SK-N-SH treated with all-trans-retinoic acid at 6 μM for 48 hours (cell line): ENCODE data around the gene PIK3R5.

Source experiments
- ARNTL ChIP-seq: fragments of 450-650 bp; formaldehyde crosslinking; IDR thresholded peaks from 2 replicates; pipeline ENCODE4 v1.5.0; 2020; ENCODE audit warnings: low read depth, mild to moderate bottlenecking, moderate library complexity, borderline replicate concordance
- GLIS3 ChIP-seq: fragments of 250-450 bp; sonication (Bioruptor Pico); IDR thresholded peaks from 2 replicates; pipeline ENCODE4 v1.5.0; 2020; ENCODE audit warnings: mild to moderate bottlenecking, moderate library complexity
- PPARA ChIP-seq: fragments of 250-450 bp; sonication (Bioruptor Pico); IDR thresholded peaks from 2 replicates; pipeline ENCODE4 v1.5.0; 2020; ENCODE audit warnings: mild to moderate bottlenecking, borderline replicate concordance
- RARB ChIP-seq: fragments of 250-450 bp; sonication (Bioruptor Pico); IDR thresholded peaks from 2 replicates; pipeline ENCODE4 v1.8.0; 2021; ENCODE audit warnings: mild to moderate bottlenecking, moderate library complexity
- TCF4 ChIP-seq: fragments of 250-450 bp; sonication (Bioruptor Pico); IDR thresholded peaks from 2 replicates; pipeline ENCODE4 v1.8.0; 2021; ENCODE audit warnings: mild to moderate bottlenecking, moderate library complexity, borderline replicate concordance
- TOX ChIP-seq: fragments of 250-450 bp; sonication (Bioruptor Pico); IDR thresholded peaks from 2 replicates; pipeline ENCODE4 v1.8.0; 2021; ENCODE audit warnings: mild to moderate bottlenecking, moderate library complexity, borderline replicate concordance
- ZFP30 ChIP-seq: fragments of 450-650 bp; formaldehyde crosslinking; IDR thresholded peaks from 2 replicates; pipeline ENCODE4 v1.5.0; 2022; ENCODE audit warnings: mild to moderate bottlenecking, moderate library complexity
- ZNF8 ChIP-seq: fragments of 450-650 bp; formaldehyde crosslinking; IDR thresholded peaks from 2 replicates; pipeline ENCODE4 v1.5.0; 2020; ENCODE audit warnings: mild to moderate bottlenecking, moderate library complexity
- TF ChIP-seq, protein P1 (sequence below): fragments of 250-450 bp; sonication (Bioruptor Pico); IDR thresholded peaks from 2 replicates; pipeline ENCODE4 v1.5.1; 2021; ENCODE audit warnings: mild to moderate bottlenecking, moderate library complexity
- TF ChIP-seq, protein P2 (sequence below): fragments of 250-450 bp; sonication (Bioruptor Pico); IDR thresholded peaks from 2 replicates; pipeline ENCODE4 v1.8.0; 2020; ENCODE audit warnings: mild to moderate bottlenecking, moderate library complexity, borderline replicate concordance
- TF ChIP-seq, protein P3 (sequence below): fragments of 250-450 bp; sonication (Bioruptor Pico); IDR thresholded peaks from 2 replicates; pipeline ENCODE4 v1.5.0; 2020; ENCODE audit warnings: mild to moderate bottlenecking, moderate library complexity
- TF ChIP-seq, protein P4 (sequence below): fragments of 250-450 bp; sonication (Bioruptor Pico); IDR thresholded peaks from 2 replicates; pipeline ENCODE4 v1.5.1; 2020; ENCODE audit warnings: low read depth, mild to moderate bottlenecking, moderate library complexity

DNA sequence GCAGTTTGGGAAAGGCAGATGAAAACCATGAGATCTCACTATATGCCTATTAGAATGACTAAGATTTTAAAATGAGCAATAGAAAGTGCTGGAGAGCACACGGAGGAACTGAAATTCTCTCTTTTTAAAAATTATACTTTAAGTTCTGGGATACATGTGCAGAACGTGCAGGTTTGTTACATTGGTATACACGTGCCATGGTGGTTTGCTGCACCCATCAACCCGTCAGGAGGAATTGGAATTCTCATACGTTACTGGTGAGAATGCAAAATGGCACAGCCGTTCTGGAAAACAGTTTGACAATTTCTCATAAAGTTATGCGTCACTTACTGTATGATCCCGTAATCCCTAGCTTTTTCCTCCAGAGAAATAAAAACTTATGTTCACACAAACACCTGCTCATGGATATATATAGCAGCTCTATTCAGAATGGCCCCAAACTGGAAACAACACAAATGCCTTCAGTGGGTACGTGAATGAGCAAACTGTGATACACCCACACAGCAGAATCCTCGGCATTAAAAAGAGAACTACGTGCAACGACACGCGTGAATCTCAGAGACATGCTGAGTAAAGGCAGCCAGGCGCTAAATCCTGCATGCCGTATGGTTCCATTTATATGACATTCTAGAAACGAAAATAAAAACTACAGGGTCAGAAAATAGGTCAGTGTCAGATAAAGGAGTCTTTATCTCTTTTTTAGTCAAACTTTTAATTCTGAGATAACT, 109.9 kb downstream of the PIK3R5 start:
- TF ChIP-seq GLIS3, result no peak
- no peak for TF ChIP-seq TCF4 (CRISPR knock-in tag)
- TF ChIP-seq TOX (CRISPR knock-in tag), result no peak
- TF ChIP-seq, protein P1, sequence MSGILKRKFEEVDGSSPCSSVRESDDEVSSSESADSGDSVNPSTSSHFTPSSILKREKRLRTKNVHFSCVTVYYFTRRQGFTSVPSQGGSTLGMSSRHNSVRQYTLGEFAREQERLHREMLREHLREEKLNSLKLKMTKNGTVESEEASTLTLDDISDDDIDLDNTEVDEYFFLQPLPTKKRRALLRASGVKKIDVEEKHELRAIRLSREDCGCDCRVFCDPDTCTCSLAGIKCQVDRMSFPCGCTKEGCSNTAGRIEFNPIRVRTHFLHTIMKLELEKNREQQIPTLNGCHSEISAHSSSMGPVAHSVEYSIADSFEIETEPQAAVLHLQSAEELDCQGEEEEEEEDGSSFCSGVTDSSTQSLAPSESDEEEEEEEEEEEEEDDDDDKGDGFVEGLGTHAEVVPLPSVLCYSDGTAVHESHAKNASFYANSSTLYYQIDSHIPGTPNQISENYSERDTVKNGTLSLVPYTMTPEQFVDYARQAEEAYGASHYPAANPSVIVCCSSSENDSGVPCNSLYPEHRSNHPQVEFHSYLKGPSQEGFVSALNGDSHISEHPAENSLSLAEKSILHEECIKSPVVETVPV (CRISPR knock-in tag), result no peak
- no peak for TF ChIP-seq ARNTL (CRISPR knock-in tag)
- no peak for TF ChIP-seq RARB (CRISPR knock-in tag)
- TF ChIP-seq, protein P2, sequence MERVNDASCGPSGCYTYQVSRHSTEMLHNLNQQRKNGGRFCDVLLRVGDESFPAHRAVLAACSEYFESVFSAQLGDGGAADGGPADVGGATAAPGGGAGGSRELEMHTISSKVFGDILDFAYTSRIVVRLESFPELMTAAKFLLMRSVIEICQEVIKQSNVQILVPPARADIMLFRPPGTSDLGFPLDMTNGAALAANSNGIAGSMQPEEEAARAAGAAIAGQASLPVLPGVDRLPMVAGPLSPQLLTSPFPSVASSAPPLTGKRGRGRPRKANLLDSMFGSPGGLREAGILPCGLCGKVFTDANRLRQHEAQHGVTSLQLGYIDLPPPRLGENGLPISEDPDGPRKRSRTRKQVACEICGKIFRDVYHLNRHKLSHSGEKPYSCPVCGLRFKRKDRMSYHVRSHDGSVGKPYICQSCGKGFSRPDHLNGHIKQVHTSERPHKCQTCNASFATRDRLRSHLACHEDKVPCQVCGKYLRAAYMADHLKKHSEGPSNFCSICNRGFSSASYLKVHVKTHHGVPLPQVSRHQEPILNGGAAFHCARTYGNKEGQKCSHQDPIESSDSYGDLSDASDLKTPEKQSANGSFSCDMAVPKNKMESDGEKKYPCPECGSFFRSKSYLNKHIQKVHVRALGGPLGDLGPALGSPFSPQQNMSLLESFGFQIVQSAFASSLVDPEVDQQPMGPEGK (CRISPR knock-in tag), result no peak
- TF ChIP-seq, protein P3, sequence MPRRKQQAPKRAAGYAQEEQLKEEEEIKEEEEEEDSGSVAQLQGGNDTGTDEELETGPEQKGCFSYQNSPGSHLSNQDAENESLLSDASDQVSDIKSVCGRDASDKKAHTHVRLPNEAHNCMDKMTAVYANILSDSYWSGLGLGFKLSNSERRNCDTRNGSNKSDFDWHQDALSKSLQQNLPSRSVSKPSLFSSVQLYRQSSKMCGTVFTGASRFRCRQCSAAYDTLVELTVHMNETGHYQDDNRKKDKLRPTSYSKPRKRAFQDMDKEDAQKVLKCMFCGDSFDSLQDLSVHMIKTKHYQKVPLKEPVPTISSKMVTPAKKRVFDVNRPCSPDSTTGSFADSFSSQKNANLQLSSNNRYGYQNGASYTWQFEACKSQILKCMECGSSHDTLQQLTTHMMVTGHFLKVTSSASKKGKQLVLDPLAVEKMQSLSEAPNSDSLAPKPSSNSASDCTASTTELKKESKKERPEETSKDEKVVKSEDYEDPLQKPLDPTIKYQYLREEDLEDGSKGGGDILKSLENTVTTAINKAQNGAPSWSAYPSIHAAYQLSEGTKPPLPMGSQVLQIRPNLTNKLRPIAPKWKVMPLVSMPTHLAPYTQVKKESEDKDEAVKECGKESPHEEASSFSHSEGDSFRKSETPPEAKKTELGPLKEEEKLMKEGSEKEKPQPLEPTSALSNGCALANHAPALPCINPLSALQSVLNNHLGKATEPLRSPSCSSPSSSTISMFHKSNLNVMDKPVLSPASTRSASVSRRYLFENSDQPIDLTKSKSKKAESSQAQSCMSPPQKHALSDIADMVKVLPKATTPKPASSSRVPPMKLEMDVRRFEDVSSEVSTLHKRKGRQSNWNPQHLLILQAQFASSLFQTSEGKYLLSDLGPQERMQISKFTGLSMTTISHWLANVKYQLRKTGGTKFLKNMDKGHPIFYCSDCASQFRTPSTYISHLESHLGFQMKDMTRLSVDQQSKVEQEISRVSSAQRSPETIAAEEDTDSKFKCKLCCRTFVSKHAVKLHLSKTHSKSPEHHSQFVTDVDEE (CRISPR knock-in tag), result no peak
- TF ChIP-seq, protein P4, sequence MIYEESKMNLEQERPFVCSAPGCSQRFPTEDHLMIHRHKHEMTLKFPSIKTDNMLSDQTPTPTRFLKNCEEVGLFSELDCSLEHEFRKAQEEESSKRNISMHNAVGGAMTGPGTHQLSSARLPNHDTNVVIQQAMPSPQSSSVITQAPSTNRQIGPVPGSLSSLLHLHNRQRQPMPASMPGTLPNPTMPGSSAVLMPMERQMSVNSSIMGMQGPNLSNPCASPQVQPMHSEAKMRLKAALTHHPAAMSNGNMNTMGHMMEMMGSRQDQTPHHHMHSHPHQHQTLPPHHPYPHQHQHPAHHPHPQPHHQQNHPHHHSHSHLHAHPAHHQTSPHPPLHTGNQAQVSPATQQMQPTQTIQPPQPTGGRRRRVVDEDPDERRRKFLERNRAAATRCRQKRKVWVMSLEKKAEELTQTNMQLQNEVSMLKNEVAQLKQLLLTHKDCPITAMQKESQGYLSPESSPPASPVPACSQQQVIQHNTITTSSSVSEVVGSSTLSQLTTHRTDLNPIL (CRISPR knock-in tag), result no peak
- TF ChIP-seq ZFP30 (CRISPR knock-in tag), result no peak
- TF ChIP-seq ZNF8 (CRISPR knock-in tag), result no peak
- no peak for TF ChIP-seq PPARA (CRISPR knock-in tag)
